ENCODE results near the gene NOTCH3. TPM values are rescaled to one million over a fixed set of nuclear protein-coding genes. Genes with fewer than 3 reads are reported as not detected.

Gene NOTCH3
- total RNA-seq, 4 donors from 2014 or later: 19.1 to 54.8 (median 35.4) TPM

DNA sequence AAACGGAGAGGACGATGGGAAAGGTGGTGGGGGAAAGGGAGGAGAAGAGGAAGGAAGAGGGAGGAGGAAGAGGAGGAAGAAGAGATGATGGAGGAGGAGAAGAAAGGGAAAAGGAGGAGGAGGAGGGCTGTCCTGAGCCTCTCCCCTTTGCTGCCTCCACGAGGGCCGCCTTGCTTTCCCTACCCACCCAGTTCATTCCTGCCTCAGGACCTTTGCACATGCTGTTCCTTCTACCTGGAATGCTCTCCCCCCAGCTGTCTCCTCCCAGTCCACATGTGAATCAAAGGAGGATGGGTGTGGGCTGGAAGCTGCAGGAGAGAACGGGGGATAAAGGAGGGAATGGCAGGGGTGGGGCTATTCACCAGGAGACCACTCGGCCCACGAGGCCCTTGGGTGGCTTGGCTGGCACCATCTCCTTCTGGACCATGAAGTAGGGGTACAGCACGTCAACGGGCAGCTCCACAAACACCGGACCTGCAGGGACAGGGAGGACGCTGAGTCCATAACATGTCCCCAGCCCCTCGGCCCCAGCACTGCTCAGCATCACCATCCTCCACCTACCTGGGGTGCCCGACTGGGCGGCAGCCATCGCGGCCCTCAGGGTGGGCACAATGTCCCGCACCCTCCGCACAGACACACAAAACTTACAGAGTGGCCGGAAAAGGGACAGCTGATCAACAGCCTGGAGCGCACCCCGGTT lies 78.3 kb downstream of the NOTCH3 start:
- no peaks in the 10 kb centered on the region for H3K9me3 ChIP-seq
- no peak for TF ChIP-seq EP300 (IDR thresholded peaks at IDR 0.05)
- TF ChIP-seq, protein P1, sequence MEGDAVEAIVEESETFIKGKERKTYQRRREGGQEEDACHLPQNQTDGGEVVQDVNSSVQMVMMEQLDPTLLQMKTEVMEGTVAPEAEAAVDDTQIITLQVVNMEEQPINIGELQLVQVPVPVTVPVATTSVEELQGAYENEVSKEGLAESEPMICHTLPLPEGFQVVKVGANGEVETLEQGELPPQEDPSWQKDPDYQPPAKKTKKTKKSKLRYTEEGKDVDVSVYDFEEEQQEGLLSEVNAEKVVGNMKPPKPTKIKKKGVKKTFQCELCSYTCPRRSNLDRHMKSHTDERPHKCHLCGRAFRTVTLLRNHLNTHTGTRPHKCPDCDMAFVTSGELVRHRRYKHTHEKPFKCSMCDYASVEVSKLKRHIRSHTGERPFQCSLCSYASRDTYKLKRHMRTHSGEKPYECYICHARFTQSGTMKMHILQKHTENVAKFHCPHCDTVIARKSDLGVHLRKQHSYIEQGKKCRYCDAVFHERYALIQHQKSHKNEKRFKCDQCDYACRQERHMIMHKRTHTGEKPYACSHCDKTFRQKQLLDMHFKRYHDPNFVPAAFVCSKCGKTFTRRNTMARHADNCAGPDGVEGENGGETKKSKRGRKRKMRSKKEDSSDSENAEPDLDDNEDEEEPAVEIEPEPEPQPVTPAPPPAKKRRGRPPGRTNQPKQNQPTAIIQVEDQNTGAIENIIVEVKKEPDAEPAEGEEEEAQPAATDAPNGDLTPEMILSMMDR (IDR thresholded peaks at IDR 0.05): no peak
- no peak for TF ChIP-seq POLR2AphosphoS5 (IDR thresholded peaks at IDR 0.05)
- TF ChIP-seq POLR2A (IDR thresholded peaks at IDR 0.05): no peak
- peak overlapping the region in 1 of 4 donors; percentile 93 for H3K27ac ChIP-seq
- no peak for ATAC-seq
- peaks cover 0 to 59% of the 10 kb centered on the region in 2 donors for H3K36me3 ChIP-seq
- H3K4me3 ChIP-seq: no peak overlapping the region
- 80% methylated on average over 4 of the region's 21 CpGs; no CpG with 5 or more reads in 1 of the 2 donors for whole genome bisulfite sequencing, 2 donors (ENCODE audit: low coverage in 1 of 2)
- H3K4me1 ChIP-seq: peaks cover 0 to 39% (median 15%) of the 10 kb centered on the region in 3 donors
- no peaks in the 10 kb centered on the region for H3K27me3 ChIP-seq

DNA sequence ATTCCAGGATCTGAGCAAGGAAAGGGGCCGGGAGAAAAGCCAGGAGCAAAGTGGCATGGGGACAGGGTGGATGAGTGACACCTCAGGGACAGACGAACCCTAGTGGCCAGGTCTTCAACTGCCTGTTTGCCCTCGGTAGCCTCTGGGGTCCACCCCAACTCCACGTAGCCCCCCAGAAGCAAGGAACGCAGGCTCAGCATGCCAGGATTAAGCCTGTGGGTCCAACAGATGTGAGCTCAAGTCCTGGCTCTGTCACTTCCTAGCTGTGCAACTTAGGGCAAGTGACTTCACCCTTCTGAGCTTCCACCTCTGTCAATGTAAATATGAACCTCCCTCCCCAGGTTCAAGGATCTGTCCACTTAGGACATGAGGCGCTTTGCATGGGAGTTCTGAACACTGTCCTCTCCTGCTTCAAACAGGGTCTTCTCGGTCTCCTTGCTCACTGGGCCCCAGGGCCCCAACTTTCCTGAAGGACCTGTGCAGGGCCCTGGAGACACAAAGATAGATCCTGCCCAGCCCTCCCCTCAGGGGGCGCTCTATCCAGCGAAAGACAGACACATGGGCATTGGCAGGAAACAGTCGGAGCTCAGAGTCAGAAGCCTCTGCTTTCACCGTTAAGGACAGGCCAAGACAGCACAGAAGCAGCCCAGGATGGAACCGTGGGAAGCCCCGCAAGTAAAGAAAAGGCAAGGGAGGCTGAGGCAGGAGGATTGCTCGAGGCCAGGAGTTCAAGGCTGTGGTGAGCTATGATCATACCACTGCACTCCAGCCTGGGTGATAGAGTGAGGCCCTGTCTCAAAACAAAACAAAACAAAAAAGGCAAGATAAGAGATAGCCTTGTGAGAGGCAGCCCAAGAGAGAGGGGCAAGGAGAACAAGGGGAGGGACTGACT lies 80.4 kb downstream of the NOTCH3 start:
- H3K4me3 ChIP-seq: no peak overlapping the region
- no peak for TF ChIP-seq EP300 (IDR thresholded peaks at IDR 0.05)
- TF ChIP-seq, protein P1 (IDR thresholded peaks at IDR 0.05): no peak
- TF ChIP-seq POLR2AphosphoS5 (IDR thresholded peaks at IDR 0.05): no peak
- no peak for TF ChIP-seq POLR2A (IDR thresholded peaks at IDR 0.05)
- H3K9me3 ChIP-seq: no peaks in the 10 kb centered on the region
- H3K36me3 ChIP-seq: peaks cover 0 to 80% of the 10 kb centered on the region in 2 donors
- ATAC-seq: no peak
- 85 to 93% methylated on average over 7 to 8 of the region's 14 CpGs for WGBS, 2 donors (ENCODE audit: low coverage in 1 of 2)
- H3K27me3 ChIP-seq: no peaks in the 10 kb centered on the region
- H3K4me1 ChIP-seq: peaks cover 0 to 35% (median 16%) of the 10 kb centered on the region in 3 donors
- H3K27ac ChIP-seq: no peak overlapping the region

DNA sequence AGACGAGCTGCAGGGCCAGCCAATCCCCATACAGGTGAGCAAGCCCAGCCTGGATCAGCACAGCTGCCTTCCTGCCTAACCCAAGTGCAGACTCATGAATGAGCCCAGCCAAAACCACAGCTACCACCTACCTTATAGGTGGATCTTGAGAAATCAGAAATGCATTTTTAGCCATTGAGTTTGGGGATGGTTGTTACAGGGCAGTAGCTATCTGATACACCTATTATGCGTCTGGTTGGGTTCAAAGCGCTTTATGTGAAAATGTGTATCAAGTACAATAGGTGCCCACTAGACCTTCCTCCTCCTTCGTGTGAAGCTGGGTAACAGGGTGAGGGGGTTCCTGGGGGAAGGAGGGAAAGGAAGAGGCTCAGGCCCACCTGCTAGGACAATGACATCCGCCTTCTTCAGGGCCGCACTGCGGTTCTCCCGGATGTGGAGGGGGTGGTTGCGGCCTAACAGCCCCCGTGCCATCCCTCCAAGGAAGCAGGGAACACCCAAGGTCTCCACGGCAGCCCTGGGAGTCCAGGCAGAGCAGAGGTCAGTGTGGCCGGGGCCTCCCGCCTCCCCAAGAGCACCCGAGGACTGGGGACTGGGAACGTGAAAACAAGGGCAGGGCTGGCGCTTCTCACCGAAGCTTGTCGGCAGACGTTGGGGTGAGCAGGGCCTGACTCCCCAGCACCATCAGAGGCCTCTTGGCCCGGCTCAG lies 81.9 kb downstream of the NOTCH3 start:
- Histone ChIP-seq H3K27ac (no peak overlapping the region), H3K4me3 (no peak overlapping the region), H3K36me3 (peaks cover 0 to 94% of the 10 kb centered on the region in 2 donors), H3K9me3 (no peaks in the 10 kb centered on the region), H3K4me1 (peaks cover 0 to 36% (median 12%) of the 10 kb centered on the region in 3 donors), H3K27me3 (no peaks in the 10 kb centered on the region)
- TF ChIP-seq, protein P1 (IDR thresholded peaks at IDR 0.05): no peak
- TF ChIP-seq POLR2A (IDR thresholded peaks at IDR 0.05): no peak
- TF ChIP-seq POLR2AphosphoS5 (IDR thresholded peaks at IDR 0.05): no peak
- no peak for TF ChIP-seq EP300 (IDR thresholded peaks at IDR 0.05)
- ATAC-seq: no peak
- 80 to 97% methylated on average over 4 to 7 of the region's 20 CpGs for WGBS, 2 donors (ENCODE audit: low coverage in 1 of 2)

DNA sequence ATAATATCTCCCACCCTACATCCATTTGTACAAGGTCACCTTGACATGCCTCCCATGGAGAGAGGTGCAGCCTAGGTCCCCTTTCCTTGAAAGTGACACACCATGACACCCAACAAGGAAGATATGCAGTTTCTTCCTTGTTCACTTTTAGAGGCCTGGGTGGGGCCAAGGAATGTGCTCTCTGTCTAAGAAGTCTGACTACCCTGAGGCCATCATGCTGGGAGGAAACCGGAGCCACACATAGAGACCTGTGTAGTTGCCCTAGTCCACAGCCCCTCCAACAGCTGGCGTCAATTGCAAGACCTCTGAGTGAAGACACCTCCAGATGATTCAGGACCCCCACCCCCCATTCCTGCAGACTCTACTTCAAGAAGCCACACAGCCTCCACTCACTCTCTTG lies 82.5 kb downstream of the NOTCH3 start:
- Histone ChIP-seq H3K27me3 (no peaks in the 10 kb centered on the region), H3K4me1 (peaks cover 0 to 30% (median 6%) of the 10 kb centered on the region in 3 donors), H3K4me3 (no peak overlapping the region), H3K36me3 (peaks cover 0 to 100% of the 10 kb centered on the region in 2 donors), H3K9me3 (no peaks in the 10 kb centered on the region), H3K27ac (no peak overlapping the region)
- TF ChIP-seq POLR2AphosphoS5 (IDR thresholded peaks at IDR 0.05) (no peak), EP300 (IDR thresholded peaks at IDR 0.05) (no peak), POLR2A (IDR thresholded peaks at IDR 0.05) (no peak)
- TF ChIP-seq, protein P1 (IDR thresholded peaks at IDR 0.05): no peak
- ATAC-seq: no peak
- WGBS, 2 donors (ENCODE audit: low coverage in 1 of 2): 94 to 100% methylated on average over 1 to 2 of the region's 2 CpGs

Data from gastroesophageal sphincter (tissue), 4 donors.